Nephron (organoid): ENCODE measurements around the gene MTUS2.

Experiments used
- H3K27ac Mint-ChIP-seq, 3 experiments: 2 replicates each; pipeline ENCODE4 v1.8.0; 2020; ENCODE audit warnings: mixed read lengths in 3 of 3, mild to moderate bottlenecking in 2 of 3, moderate library complexity in 1 of 3
- H3K27me3 Mint-ChIP-seq: 2 replicates; pipeline ENCODE4 v1.8.0; 2021; ENCODE audit warnings: low read depth, mild to moderate bottlenecking, moderate library complexity, mixed read lengths
- H3K36me3 Mint-ChIP-seq: 2 replicates; pipeline ENCODE4 v1.8.0; 2020; ENCODE audit warnings: low read depth, mixed read lengths
- H3K4me1 Mint-ChIP-seq: 2 replicates; pipeline ENCODE4 v1.8.0; 2020; ENCODE audit warnings: mixed read lengths
- H3K4me3 Mint-ChIP-seq, 3 experiments: 2 replicates each; pipeline ENCODE4 v1.8.0; 2020; ENCODE audit warnings: mild to moderate bottlenecking in 3 of 3, mixed read lengths in 3 of 3, moderate library complexity in 2 of 3
- H3K9me3 Mint-ChIP-seq: 2 replicates; pipeline ENCODE4 v1.8.0; 2020; ENCODE audit warnings: mixed read lengths
- CTCF ChIP-seq, 3 experiments: fragments of 200-600 bp; sonication (generic); IDR thresholded peaks; one replicate each; pipeline ENCODE4 v1.5.0; 2021; ENCODE audit warnings: antibody characterized with exemption in 3 of 3; ENCODE audit not compliant: unreplicated experiment in 3 of 3

The MTUS2 gene

GRCh38 chr13:29489650-29490560, 669.8 kb downstream of the MTUS2 start:
- no peaks in the 10 kb centered on the region for H3K36me3 Mint-ChIP-seq
- no peak for TF ChIP-seq CTCF (IDR thresholded peaks at IDR 0.05; ENCODE audit: unreplicated experiment in 3 of 3)
- H3K27ac Mint-ChIP-seq, result no peak overlapping the region
- H3K4me1 Mint-ChIP-seq, result peaks cover 5% of the 10 kb centered on the region
- H3K4me3 Mint-ChIP-seq, result no peak overlapping the region
- peaks cover 25% of the 10 kb centered on the region for H3K27me3 Mint-ChIP-seq
- H3K9me3 Mint-ChIP-seq, result no peaks in the 10 kb centered on the region

- H3K27ac Mint-ChIP-seq, result no peak overlapping the region
- H3K36me3 Mint-ChIP-seq, result no peaks in the 10 kb centered on the region
- H3K9me3 Mint-ChIP-seq, result no peaks in the 10 kb centered on the region
- no peak for TF ChIP-seq CTCF (IDR thresholded peaks at IDR 0.05; ENCODE audit: unreplicated experiment in 3 of 3)
- no peak overlapping the region for H3K4me3 Mint-ChIP-seq
- H3K27me3 Mint-ChIP-seq, result peaks cover 19% of the 10 kb centered on the region
- H3K4me1 Mint-ChIP-seq, result peaks cover 5% of the 10 kb centered on the region
Measured at GRCh38 chr13:29490561-29490885, 670.4 kb downstream of the MTUS2 start.

- Mint-ChIP-seq H3K4me1 (peaks cover 9% of the 10 kb centered on the region), H3K9me3 (no peaks in the 10 kb centered on the region), H3K36me3 (no peaks in the 10 kb centered on the region), H3K27ac (no peak overlapping the region), H3K27me3 (peaks cover 16% of the 10 kb centered on the region), H3K4me3 (no peak overlapping the region)
- TF ChIP-seq CTCF (IDR thresholded peaks at IDR 0.05; ENCODE audit: unreplicated experiment in 3 of 3), result no peak
Measured at GRCh38 chr13:29491248-29491647, 671.1 kb downstream of the MTUS2 start.

- H3K27me3 Mint-ChIP-seq, result peaks cover 15% of the 10 kb centered on the region
- H3K27ac Mint-ChIP-seq, result no peak overlapping the region
- H3K4me3 Mint-ChIP-seq, result no peak overlapping the region
- H3K36me3 Mint-ChIP-seq, result no peaks in the 10 kb centered on the region
- no peak for TF ChIP-seq CTCF (IDR thresholded peaks at IDR 0.05; ENCODE audit: unreplicated experiment in 3 of 3)
- peaks cover 34% of the 10 kb centered on the region for H3K4me1 Mint-ChIP-seq
- no peaks in the 10 kb centered on the region for H3K9me3 Mint-ChIP-seq
Measured at GRCh38 chr13:29493796-29494195, 673.7 kb downstream of the MTUS2 start.

GRCh38 chr13:29494520-29494919, 674.4 kb downstream of the MTUS2 start:
- H3K9me3 Mint-ChIP-seq, result no peaks in the 10 kb centered on the region
- H3K4me3 Mint-ChIP-seq, result no peak overlapping the region
- no peaks in the 10 kb centered on the region for H3K36me3 Mint-ChIP-seq
- peaks cover 15% of the 10 kb centered on the region for H3K27me3 Mint-ChIP-seq
- H3K27ac Mint-ChIP-seq, result no peak overlapping the region
- peaks cover 40% of the 10 kb centered on the region for H3K4me1 Mint-ChIP-seq
- TF ChIP-seq CTCF (IDR thresholded peaks at IDR 0.05; ENCODE audit: unreplicated experiment in 3 of 3), result no peak

- H3K4me1 Mint-ChIP-seq, result peaks cover 57% of the 10 kb centered on the region
- no peaks in the 10 kb centered on the region for H3K9me3 Mint-ChIP-seq
- H3K4me3 Mint-ChIP-seq, result peak overlapping the region; percentile 29 to 64 (median 51)
- H3K27ac Mint-ChIP-seq, result peak overlapping the region; percentile 77 to 96 (median 85)
- peaks cover 19% of the 10 kb centered on the region for H3K27me3 Mint-ChIP-seq
- no peaks in the 10 kb centered on the region for H3K36me3 Mint-ChIP-seq
- no peak for TF ChIP-seq CTCF (IDR thresholded peaks at IDR 0.05; ENCODE audit: unreplicated experiment in 3 of 3)
Measured at GRCh38 chr13:29496241-29496712, 676.1 kb downstream of the MTUS2 start.
